ENCODE measurements around the gene BMP3. TPM values are rescaled to one million over a fixed set of nuclear protein-coding genes. Genes with fewer than 3 reads are reported as not detected.
A peak's percentile ranks its signal among the peaks of the same experiment; 100 is the strongest.

The BMP3 gene, protein sequence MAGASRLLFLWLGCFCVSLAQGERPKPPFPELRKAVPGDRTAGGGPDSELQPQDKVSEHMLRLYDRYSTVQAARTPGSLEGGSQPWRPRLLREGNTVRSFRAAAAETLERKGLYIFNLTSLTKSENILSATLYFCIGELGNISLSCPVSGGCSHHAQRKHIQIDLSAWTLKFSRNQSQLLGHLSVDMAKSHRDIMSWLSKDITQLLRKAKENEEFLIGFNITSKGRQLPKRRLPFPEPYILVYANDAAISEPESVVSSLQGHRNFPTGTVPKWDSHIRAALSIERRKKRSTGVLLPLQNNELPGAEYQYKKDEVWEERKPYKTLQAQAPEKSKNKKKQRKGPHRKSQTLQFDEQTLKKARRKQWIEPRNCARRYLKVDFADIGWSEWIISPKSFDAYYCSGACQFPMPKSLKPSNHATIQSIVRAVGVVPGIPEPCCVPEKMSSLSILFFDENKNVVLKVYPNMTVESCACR
- not detected for polyA plus RNA-seq (2012; ENCODE audit: insufficient read depth, insufficient read length, low read depth)

DNA sequence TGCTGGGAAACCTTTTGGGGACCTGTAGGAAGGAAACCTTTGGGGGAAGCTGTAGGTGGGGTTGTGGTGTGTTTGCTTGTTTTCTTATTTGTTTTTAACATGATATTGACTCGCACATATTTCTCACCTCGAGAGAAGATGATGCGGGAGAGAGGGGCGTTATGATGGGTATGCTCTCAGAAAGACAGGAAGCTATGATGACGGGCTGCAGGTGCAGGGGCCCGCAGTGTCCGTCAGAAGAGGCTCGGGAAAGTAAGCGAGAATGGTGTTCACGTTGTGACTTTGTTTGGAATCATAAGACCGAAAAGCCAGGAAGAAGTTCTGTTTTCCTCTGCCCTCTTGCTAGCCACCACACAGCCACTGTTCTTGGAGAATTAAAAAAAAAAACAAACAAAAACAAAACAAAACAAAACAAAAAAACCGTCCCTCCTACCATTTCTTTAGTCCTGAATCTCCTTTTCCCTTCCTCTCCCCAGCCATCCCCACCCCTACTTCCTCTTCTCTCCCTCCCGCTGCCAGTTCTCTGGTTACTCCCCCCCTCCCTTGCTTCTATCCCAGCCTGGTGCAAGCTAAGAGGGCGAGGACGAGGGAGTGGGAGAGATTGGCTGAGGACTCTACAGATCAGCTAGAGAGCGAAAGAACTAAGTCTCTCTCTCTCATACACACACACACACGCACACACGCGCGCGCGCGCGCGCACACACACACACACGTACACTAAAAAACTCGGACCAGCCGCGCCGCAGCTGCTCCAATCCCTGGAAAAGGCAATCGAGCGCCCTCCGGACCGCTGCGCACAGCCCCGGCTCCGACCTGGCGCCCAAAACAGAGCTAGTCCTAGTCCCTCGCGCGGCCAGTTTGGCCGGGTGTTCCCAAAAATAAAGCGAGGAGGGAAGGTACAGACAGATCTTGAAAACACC lies at the start of gene BMP3:
Gene BMP3, plus strand, starts transcription at position 648 of the 920 bp plus-strand sequence. CDS start 577 bp downstream, outside the sequence.
- TF ChIP-seq, protein P1, sequence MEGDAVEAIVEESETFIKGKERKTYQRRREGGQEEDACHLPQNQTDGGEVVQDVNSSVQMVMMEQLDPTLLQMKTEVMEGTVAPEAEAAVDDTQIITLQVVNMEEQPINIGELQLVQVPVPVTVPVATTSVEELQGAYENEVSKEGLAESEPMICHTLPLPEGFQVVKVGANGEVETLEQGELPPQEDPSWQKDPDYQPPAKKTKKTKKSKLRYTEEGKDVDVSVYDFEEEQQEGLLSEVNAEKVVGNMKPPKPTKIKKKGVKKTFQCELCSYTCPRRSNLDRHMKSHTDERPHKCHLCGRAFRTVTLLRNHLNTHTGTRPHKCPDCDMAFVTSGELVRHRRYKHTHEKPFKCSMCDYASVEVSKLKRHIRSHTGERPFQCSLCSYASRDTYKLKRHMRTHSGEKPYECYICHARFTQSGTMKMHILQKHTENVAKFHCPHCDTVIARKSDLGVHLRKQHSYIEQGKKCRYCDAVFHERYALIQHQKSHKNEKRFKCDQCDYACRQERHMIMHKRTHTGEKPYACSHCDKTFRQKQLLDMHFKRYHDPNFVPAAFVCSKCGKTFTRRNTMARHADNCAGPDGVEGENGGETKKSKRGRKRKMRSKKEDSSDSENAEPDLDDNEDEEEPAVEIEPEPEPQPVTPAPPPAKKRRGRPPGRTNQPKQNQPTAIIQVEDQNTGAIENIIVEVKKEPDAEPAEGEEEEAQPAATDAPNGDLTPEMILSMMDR (IDR thresholded peaks at IDR 0.05; ENCODE audit: low read depth, low read length), result no peak
- no peaks in the 10 kb centered on the region for H3K36me3 ChIP-seq
- no peaks in the 10 kb centered on the region for H3K9me3 ChIP-seq
- no peaks in the 10 kb centered on the region for H3K4me1 ChIP-seq
- no peak within 1 kb of the TSS for H3K4me3 ChIP-seq (ENCODE audit: low read depth, low read length)
- DNase-seq, result no peak
- H3K27me3 ChIP-seq, result peaks cover 36% of the 10 kb centered on the region

DNA sequence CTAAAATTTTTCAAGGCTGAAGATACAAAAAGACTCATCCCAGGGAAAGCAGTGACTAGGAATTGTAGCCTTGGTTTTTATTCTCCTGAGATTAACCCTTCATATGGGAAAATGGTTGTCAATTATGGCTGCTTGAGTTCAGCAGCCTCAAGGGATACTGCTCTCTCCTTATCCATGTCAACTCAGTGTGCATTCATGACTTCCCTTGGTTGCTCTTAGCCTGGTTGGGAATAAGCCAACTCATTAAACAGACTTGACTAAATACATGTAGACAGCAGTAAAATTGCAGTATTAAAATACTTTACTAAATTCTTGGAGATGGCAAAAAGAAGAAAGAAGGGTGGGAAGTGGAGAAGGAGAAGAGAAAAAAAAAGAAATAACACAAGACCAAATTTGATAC lies 44.5 kb upstream of the BMP3 start:
- no peaks in the 10 kb centered on the region for H3K9me3 ChIP-seq
- TF ChIP-seq, protein P1 (IDR thresholded peaks at IDR 0.05; ENCODE audit: low read depth, low read length), result no peak
- H3K36me3 ChIP-seq, result no peaks in the 10 kb centered on the region
- no peaks in the 10 kb centered on the region for H3K4me1 ChIP-seq
- H3K4me3 ChIP-seq (ENCODE audit: low read depth, low read length), result no peak overlapping the region
- no peaks in the 10 kb centered on the region; the same call in 1 of the 2 replicates for H3K27me3 ChIP-seq
- no peak for DNase-seq

DNA sequence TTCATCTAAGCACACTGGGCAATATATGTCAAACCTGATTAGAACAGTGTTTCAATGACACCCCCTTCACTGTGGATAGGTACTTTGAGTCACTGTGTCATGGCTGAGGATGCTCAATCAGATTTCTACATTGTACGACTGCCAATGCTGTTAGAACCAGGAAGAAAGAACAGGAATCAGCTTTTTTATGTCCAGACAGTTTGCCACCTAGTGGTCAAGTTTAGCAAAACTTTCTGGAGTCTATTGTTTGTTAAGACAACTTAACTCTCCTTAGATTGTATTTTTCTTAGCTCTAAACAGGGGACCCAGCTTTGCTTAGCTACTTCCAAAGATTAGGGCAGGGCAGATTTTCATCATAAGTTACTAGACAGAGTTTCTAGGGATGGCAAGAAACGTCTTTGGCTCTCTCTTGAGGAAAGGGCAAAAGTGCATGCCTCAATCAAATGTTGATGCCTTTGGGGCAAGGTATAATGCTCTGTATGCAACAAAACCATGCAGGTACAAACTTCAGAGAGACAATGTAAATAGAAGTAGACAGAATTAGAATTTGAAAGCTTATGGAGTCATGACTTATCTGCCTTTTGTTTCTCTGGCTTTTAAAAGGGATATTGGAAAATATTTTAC lies 40.5 kb upstream of the BMP3 start:
- no peaks in the 10 kb centered on the region for H3K9me3 ChIP-seq
- H3K36me3 ChIP-seq, result no peaks in the 10 kb centered on the region
- peak; percentile 17 for DNase-seq
- no peaks in the 10 kb centered on the region for H3K4me1 ChIP-seq
- TF ChIP-seq, protein P1 (IDR thresholded peaks at IDR 0.05; ENCODE audit: low read depth, low read length), result peak; percentile 76
- H3K27me3 ChIP-seq, result no peaks in the 10 kb centered on the region; the same call in 1 of the 2 replicates
- H3K4me3 ChIP-seq (ENCODE audit: low read depth, low read length), result no peak overlapping the region

DNA sequence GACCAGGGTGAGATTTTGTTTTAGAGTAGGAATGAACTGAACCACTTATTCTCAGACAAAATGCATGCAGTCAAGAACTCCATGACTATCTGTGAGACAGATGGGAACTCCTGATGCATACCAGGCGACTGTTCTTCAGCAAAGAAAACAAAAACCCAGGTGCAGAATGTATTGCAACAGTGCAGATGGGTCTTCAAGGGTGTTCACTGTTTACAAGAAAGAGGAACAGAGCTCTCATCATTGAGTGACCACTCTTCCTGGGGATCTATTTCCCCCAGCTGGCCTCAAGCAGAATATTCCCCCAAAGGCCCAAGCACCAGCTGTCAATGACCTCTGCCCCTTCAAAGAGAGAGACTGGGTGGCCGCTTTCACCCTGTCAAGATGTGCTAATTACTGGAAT lies 39.7 kb upstream of the BMP3 start:
- no peak for DNase-seq
- H3K36me3 ChIP-seq, result no peaks in the 10 kb centered on the region
- H3K27me3 ChIP-seq, result no peaks in the 10 kb centered on the region; the same call in 1 of the 2 replicates
- H3K4me3 ChIP-seq (ENCODE audit: low read depth, low read length), result no peak overlapping the region
- H3K9me3 ChIP-seq, result no peaks in the 10 kb centered on the region
- TF ChIP-seq, protein P1 (IDR thresholded peaks at IDR 0.05; ENCODE audit: low read depth, low read length), result no peak
- no peaks in the 10 kb centered on the region for H3K4me1 ChIP-seq

DNA sequence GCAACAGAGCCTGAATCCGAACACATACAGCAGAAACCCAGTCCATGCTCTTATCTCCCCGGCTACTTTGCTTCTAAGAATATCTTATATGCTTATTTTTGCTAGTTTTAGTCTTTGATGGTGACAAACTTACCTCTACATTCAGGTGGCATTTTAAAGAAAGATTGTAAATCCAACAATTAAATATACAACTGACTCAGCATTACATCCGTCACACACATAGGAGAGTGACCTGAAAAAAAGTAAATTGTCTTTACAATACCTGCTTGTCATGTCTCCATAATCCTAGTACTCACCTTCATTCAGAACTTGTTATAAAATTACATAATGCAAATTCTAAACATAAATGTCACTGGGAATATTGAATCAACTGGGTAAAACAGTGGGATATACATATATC lies 30.6 kb upstream of the BMP3 start:
- Histone ChIP-seq H3K36me3 (no peaks in the 10 kb centered on the region), H3K4me1 (no peaks in the 10 kb centered on the region), H3K4me3 (ENCODE audit: low read depth, low read length) (no peak overlapping the region), H3K9me3 (no peaks in the 10 kb centered on the region), H3K27me3 (no peaks in the 10 kb centered on the region)
- TF ChIP-seq, protein P1 (IDR thresholded peaks at IDR 0.05; ENCODE audit: low read depth, low read length), result no peak
- DNase-seq, result no peak
